ENCODE results near the gene GLRX3.

GLRX3 gene

DNA sequence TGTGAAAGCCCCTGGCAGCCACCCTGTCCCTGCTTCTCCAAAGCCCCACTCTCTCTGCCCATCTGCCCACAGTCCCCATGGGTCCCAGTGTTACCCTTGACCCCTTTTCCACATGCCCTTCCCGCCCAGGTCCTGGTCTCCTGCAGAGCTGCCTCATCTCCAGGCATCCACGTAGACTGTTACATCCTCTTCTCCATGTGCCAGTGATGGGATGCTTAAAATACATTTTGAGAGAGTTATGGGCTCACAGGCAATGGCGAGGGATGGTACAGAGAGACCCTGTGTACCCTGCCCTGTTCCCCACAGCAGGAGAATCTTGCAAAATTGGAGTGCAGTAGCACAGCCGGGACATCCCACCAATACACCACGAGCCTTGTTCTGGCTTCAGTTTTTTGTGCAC lies 56.8 kb downstream of the GLRX3 start:
- DNase-seq (ENCODE audit: extremely low read depth, low read depth), result no peak
- TF ChIP-seq, protein P1, sequence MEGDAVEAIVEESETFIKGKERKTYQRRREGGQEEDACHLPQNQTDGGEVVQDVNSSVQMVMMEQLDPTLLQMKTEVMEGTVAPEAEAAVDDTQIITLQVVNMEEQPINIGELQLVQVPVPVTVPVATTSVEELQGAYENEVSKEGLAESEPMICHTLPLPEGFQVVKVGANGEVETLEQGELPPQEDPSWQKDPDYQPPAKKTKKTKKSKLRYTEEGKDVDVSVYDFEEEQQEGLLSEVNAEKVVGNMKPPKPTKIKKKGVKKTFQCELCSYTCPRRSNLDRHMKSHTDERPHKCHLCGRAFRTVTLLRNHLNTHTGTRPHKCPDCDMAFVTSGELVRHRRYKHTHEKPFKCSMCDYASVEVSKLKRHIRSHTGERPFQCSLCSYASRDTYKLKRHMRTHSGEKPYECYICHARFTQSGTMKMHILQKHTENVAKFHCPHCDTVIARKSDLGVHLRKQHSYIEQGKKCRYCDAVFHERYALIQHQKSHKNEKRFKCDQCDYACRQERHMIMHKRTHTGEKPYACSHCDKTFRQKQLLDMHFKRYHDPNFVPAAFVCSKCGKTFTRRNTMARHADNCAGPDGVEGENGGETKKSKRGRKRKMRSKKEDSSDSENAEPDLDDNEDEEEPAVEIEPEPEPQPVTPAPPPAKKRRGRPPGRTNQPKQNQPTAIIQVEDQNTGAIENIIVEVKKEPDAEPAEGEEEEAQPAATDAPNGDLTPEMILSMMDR (IDR thresholded peaks at IDR 0.05; ENCODE audit: low read depth, low read length, missing control alignments), result no peak
- H3K4me3 ChIP-seq (replicated peaks; ENCODE audit: low read depth, low read length), result no peak overlapping the region

DNA sequence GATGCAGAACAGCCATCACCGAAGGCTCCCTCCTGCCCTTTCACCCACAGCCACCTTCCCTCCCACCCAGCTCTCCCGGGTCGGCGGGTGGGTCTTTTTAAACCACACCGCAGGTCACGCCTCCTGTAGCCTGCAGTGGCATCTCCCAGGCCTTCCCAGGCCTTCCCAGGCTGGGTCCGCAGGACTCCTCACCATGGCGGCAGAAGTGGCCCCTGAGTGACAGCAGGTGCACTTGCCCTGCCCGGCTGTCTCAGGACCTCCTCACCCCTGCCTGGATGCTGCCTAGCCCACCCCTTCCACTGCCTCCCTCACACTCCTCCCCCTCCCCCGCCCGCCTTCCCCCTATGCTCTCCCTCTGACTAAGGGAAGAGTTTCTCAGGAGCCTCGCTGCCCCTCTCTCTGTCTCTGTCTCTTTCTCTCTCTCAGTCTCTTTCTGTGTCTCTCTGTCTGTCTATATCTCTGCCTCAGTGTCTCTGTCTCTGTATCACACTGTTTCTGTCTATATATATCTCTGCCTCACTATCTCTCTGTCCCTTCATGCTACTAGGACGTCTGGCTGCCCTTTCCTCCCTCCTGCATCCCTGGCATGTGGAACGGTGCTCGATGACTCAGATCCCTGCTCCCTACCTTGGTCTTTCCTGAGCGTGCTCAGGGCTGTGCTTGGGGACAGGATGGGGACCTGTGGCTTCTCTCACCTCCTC lies 57.5 kb downstream of the GLRX3 start:
- H3K4me3 ChIP-seq (replicated peaks; ENCODE audit: low read depth, low read length), result no peak overlapping the region
- no peak for DNase-seq (ENCODE audit: extremely low read depth, low read depth)
- TF ChIP-seq, protein P1 (IDR thresholded peaks at IDR 0.05; ENCODE audit: low read depth, low read length, missing control alignments), result no peak

DNA sequence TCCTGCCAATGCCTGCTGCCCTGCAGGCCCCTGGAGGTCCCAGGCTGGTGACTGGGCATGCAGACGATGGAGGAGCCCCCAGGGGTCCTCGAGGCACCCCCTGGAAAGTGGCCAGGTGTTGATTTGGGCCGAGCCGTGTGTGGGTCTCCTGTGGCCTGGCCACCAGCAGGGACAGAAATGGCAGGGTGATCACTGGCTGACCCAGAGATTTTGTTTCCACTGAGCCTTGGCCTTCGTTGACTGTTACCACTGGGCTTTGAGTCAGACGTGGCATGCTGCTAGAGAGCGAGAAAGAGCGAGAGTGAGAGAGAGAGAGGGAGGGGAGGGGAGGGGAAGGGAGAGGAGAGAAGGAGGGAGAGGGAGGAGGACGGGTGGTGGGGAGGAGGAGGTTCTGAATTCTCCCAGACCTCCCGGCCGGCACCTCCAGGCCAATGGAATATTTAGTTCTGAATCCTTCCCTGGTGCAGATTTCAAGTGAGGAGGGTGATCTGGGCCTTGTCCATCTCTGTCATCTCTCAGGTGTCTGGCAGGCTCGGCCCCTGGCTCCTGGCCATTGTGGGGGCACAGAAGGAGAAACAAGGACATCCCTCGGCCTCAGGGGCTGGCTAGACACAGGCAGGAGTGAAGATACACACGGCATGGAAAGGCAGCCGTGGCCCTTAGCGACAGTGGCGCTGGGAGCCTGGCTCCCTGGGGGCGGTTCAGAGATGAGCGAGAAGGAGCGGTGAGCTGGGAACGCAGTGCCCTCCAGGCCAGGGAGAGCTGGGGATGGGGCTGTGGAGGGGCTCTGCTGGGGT lies 58.2 kb downstream of the GLRX3 start:
- DNase-seq (ENCODE audit: extremely low read depth, low read depth), result no peak
- TF ChIP-seq, protein P1 (IDR thresholded peaks at IDR 0.05; ENCODE audit: low read depth, low read length, missing control alignments), result no peak
- no peak overlapping the region for H3K4me3 ChIP-seq (replicated peaks; ENCODE audit: low read depth, low read length)

DNA sequence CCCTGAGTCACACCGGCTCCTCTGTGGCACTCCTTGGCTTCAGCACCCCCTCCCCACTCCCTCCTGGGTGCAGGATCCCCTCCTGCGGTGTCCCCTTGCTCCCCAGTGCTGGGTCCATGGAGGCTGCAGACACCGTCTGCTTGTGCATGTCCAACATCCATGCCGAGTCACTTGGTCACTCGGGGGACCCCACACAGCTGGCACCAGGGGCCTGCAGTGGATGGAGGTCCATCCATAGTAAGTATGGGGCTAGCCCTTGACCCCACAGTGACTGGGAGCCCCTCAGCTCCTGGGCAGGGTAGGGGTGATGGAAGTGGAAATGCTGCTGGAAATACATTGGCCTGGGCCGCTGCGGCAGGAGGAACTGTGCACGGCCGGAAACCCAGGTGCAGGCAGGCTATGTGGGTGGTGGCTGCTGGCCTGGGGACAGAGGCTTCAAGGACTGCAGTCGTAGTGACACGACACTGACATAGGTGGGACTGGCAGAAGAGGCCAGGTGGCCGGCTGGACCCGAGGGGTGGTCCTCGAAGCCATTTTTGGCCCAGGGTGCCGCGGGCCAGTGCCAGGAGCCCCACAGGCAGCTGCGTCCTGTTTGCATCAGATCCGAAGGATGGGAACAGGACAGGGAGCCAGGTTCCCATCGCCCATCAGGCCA lies 58.9 kb downstream of the GLRX3 start:
- no peak overlapping the region for H3K4me3 ChIP-seq (replicated peaks; ENCODE audit: low read depth, low read length)
- TF ChIP-seq, protein P1 (IDR thresholded peaks at IDR 0.05; ENCODE audit: low read depth, low read length, missing control alignments), result no peak
- DNase-seq (ENCODE audit: extremely low read depth, low read depth), result no peak

DNA sequence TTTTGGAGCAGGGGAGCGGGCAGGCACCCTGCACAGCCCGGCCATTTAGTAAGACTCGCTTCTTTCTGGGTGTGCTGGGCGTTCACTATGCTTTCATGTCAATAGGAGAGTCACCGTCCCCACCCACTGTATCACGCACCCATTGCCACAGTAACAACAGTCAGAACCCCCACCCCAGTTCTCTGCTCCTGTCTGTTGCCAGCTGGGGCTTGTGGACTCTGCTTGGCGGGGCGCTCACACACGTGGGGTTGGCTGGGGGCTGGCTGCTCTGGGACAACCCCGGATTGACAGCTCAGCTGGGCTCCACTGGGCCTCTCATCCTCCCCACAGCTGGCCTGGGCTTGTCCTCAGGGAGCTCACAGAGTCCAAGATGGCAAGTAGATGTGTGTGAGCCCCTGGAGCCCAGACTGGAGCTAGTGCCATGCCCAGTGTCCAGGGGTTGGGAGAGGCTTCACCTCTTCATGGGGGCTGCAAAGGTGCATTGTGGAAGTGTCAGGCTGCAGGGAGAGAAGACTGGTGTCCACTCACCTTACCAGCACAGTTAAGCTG lies 59.6 kb downstream of the GLRX3 start:
- TF ChIP-seq, protein P1 (IDR thresholded peaks at IDR 0.05; ENCODE audit: low read depth, low read length, missing control alignments), result no peak
- DNase-seq (ENCODE audit: extremely low read depth, low read depth), result no peak
- H3K4me3 ChIP-seq (replicated peaks; ENCODE audit: low read depth, low read length), result no peak overlapping the region

DNA sequence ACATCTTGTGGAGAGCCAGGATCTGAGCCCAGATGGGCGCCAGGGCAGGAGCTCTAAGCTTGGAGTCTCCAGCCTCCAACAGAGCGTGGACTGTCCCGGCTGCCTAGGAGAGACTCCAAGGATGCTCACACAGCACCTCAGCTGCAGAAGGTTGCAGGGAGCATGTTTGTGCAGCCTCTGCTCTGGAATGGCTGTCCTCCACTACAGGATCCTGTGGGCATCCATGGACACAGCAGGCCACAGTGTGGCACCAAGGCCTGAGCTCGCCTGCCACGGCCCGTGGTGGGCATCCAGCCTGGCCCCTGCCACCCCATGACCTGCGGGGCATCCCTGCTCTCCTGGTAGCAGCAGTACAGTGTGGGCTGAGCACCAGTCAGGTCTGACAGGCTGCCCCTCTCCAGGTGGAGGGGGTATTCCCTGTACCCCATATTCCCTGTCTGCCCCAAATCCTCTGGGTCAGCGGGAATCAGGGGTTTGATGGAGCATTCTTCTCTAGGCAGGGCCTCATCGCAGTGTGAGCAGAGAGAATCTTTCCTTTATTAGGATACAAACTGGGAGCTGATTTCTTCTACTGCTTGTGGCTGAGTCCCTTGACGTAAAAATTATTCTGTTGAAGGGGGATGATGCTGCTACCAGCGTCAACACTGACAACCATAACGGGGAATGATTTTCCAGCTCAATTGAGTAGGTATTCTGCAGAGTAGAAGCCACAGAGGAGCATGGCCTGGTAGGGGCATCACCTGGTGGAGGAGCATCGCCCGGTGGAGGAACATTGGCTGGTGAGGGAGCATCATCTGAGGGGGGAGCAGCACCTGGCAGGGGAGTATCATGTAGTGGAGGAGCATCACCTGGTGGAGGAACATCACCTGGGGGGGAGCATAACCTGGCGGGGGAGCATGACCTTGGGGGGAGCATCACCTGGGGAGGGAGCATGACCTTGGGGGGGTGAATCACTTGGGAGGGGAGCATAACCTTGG lies 60.6 kb downstream of the GLRX3 start:
- no peak overlapping the region for H3K4me3 ChIP-seq (replicated peaks; ENCODE audit: low read depth, low read length)
- TF ChIP-seq, protein P1 (IDR thresholded peaks at IDR 0.05; ENCODE audit: low read depth, low read length, missing control alignments), result no peak
- no peak for DNase-seq (ENCODE audit: extremely low read depth, low read depth)

Measured in HFF-Myc (cell line).